Measurements from ENCODE around the gene TXNDC8. TPM values are rescaled to one million over a fixed set of nuclear protein-coding genes. Genes with fewer than 3 reads are reported as not detected.

TXNDC8 gene
- polyA plus RNA-seq, 1 donor, result not detected

DNA sequence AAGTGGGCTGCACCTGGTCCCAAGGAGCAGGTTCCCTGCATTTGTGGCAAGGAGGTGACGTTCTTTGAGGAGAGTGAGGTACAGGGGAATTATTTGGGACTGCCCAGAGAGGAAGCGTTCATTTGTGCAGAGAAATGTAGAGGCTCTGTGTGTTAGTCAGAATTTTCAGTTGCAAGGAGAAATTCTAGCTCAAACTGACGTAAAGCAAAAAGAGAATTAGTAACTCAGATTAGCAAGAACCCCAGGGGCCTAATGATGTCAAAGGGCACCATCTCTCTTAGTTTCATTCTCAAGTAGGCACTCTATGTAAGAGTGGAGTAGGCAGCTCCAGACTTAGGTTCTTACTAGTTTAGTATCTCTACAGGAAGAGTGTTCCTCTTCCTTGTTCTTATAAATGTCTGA, 79.0 kb downstream of the TXNDC8 start:
- Histone ChIP-seq H3K4me1 (ENCODE audit: control insufficient read depth, insufficient read depth, low read length) (peaks cover 30% of the 10 kb centered on the region), H3K4me3 (ENCODE audit: low read length) (no peak overlapping the region), H3K36me3 (ENCODE audit: control insufficient read depth, insufficient read depth, low read length) (no peaks in the 10 kb centered on the region), H3K27ac (ENCODE audit: low read length) (peak overlapping the region; percentile 4), H3K9me3 (ENCODE audit: control insufficient read depth, low read depth, low read length) (no peaks in the 10 kb centered on the region), H3K27me3 (ENCODE audit: control insufficient read depth, insufficient read depth, low read length) (no peaks in the 10 kb centered on the region)
- DNase-seq, result peak in 1 of 2 donors; percentile 65
- WGBS (ENCODE audit: insufficient coverage, low lambda C conversion rate), result no CpG with 5 or more reads among the region's 3 CpGs

DNA sequence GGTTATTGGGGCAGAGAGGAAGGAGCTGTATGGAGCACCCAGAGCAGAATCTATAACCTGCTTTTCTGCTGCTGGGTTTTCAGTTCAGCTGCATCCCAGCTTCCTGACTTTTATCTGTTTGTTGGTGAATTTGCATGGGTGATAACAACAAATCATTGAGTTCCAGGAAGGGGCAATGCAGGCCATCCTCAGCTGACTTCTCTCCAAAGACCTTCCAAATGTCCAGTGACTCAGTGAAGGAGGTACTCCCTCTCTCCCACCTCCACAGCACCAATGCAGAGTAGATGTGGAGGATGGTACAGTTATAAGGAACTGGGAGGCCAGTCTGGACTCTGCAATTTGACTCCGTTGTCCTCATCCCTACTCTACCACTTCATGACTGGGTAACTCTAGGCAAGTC, 79.7 kb downstream of the TXNDC8 start:
- WGBS (ENCODE audit: insufficient coverage, low lambda C conversion rate), result no CpG with 5 or more reads among the region's 1 CpG
- no peak overlapping the region for H3K4me3 ChIP-seq (ENCODE audit: low read length)
- H3K9me3 ChIP-seq (ENCODE audit: control insufficient read depth, low read depth, low read length), result no peaks in the 10 kb centered on the region
- H3K36me3 ChIP-seq (ENCODE audit: control insufficient read depth, insufficient read depth, low read length), result no peaks in the 10 kb centered on the region
- H3K27me3 ChIP-seq (ENCODE audit: control insufficient read depth, insufficient read depth, low read length), result no peaks in the 10 kb centered on the region
- H3K4me1 ChIP-seq (ENCODE audit: control insufficient read depth, insufficient read depth, low read length), result peaks cover 30% of the 10 kb centered on the region
- H3K27ac ChIP-seq (ENCODE audit: low read length), result peak overlapping the region; percentile 89
- no peak for DNase-seq

DNA sequence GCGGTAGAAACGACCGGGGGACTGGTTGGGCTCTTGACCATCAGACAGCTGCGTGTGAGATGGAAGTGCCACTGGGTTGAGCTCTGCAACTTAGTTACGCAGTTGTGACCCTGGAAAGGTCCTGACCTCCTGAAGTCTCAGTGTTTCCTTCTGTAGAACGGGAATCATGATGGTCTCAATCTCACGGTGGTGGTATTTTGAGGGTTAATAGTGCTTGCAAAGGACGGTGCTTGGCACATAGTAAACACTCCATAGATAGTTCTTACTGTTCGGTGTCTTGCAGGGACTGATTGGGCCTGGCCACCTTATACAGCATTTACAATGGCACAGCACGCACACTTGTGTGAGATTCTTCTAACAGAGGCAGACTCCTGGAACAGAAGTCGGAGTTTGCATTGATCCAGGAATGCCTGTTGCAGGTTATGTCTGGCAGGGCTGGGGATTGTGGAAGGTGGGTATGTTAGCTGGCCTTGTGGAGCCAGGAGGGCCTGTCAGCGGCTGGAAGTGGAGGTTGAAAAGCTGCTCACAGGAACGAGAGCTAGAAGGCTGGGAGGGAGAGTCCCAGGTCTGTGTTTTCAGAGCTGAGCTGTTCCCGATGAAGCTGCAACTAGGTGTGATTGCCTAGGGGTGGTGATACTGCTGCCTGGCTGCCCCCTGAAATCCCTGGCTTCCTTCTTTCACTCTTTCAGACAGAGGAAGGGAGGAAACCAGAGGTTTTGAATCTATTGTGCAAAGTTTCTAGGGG, 80.4 kb downstream of the TXNDC8 start:
- Histone ChIP-seq H3K27me3 (ENCODE audit: control insufficient read depth, insufficient read depth, low read length) (no peaks in the 10 kb centered on the region), H3K4me1 (ENCODE audit: control insufficient read depth, insufficient read depth, low read length) (peaks cover 35% of the 10 kb centered on the region), H3K36me3 (ENCODE audit: control insufficient read depth, insufficient read depth, low read length) (no peaks in the 10 kb centered on the region), H3K4me3 (ENCODE audit: low read length) (peak overlapping the region; percentile 76), H3K9me3 (ENCODE audit: control insufficient read depth, low read depth, low read length) (no peaks in the 10 kb centered on the region), H3K27ac (ENCODE audit: low read length) (peak overlapping the region; percentile 89)
- no peak for DNase-seq
- no CpG with 5 or more reads among the region's 14 CpGs for WGBS (ENCODE audit: insufficient coverage, low lambda C conversion rate)

DNA sequence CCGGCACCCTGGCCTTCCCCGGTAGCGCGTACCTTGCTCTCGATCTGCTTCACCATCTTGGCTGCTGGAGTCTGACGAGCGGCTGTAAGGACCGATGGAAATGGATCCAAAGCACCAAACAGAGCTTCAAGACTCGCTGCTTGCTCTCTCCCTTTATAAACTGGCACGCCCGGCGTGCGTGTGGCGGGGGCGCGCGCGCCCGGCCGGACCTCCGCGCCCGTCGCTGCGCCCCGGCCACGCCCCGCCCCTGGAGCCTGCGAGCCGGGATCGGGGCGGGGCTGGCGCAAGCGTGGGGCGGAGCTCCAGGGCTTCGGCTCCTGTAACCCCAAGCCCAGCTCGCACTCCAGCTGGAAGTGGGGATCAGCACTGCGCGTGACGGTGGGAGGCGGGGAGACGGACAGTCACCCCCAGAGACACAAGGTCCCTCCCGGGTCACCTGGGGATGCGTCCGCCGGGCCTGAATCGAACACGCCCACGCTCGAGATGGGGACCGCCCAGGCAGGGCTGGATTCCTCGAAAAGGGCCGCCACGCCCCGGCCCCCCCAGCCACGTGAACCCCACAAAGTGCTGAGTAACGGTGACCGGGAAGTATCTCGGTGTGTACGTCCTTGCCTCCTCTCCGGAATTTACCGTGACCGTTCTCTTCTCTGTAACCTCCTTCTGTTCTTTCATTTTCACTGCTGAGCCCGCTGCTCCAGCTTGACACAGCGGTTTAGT, 81.1 kb downstream of the TXNDC8 start, which contains the start of gene TXN:
TSS of gene TXN (minus strand) at position 128 of the 717 bp plus-strand sequence. CDS start at position 56, 72 bp downstream.
- WGBS (ENCODE audit: insufficient coverage, low lambda C conversion rate), result no CpG with 5 or more reads among the region's 65 CpGs
- H3K4me1 ChIP-seq (ENCODE audit: control insufficient read depth, insufficient read depth, low read length), result peaks cover 35% of the 10 kb centered on the region
- peak; percentile 90 to 97 for DNase-seq
- H3K36me3 ChIP-seq (ENCODE audit: control insufficient read depth, insufficient read depth, low read length), result no peaks in the 10 kb centered on the region
- H3K27me3 ChIP-seq (ENCODE audit: control insufficient read depth, insufficient read depth, low read length), result no peaks in the 10 kb centered on the region
- no peaks in the 10 kb centered on the region for H3K9me3 ChIP-seq (ENCODE audit: control insufficient read depth, low read depth, low read length)
- H3K4me3 ChIP-seq (ENCODE audit: low read length), result peak within 1 kb of the TSS; percentile 76
- H3K27ac ChIP-seq (ENCODE audit: low read length), result peak within 1 kb of the TSS; percentile 89

DNA sequence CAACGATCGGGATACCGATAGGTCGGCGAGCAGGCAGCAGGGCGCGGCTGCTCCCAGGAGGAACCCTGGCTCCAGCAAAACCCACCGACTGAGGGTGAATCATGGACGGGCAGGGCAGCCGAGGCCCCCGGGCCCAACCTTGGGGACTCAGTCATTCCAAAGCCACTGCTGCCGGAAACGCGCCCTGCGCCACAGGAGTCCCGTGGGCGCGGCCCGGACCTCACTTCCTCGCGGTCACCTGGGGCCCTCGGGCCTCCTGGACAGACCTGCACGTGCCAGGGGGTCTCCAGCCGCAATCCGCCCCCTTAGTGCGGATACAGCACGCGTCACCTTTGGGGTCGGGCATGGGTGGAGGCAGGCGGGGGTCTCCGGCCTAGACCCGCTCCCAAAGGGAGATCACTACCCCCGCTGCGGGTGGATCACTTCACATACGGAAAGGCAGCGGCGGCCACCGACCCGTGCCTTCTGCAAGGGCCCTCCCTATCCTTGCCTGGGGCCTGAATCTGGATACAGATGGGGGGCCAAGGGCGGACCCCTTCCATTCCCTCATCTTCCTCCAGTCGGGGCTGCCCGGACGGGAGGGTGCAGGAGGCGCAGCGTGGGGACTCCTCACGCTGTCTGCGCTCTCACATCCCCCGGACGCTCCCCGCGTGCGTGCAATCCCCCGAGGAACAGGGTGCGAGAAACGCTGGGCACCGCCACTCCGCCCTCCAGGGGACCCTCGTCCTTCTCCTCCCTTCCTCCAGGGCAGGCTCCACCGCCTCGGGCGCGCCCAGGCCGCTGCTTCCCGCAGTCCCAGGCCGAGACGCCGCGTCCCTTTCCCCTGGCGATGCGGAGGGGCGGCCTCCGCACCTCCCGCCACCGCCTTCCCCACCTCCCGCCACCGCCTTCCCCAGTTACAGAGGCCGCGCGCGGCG, 81.9 kb downstream of the TXNDC8 start:
- DNase-seq, result peak; percentile 50 to 84
- Histone ChIP-seq H3K27ac (ENCODE audit: low read length) (peak overlapping the region; percentile 71), H3K4me1 (ENCODE audit: control insufficient read depth, insufficient read depth, low read length) (peaks cover 35% of the 10 kb centered on the region), H3K36me3 (ENCODE audit: control insufficient read depth, insufficient read depth, low read length) (no peaks in the 10 kb centered on the region), H3K4me3 (ENCODE audit: low read length) (peak overlapping the region; percentile 76), H3K27me3 (ENCODE audit: control insufficient read depth, insufficient read depth, low read length) (no peaks in the 10 kb centered on the region), H3K9me3 (ENCODE audit: control insufficient read depth, low read depth, low read length) (no peaks in the 10 kb centered on the region)
- no CpG with 5 or more reads among the region's 81 CpGs for WGBS (ENCODE audit: insufficient coverage, low lambda C conversion rate)

DNA sequence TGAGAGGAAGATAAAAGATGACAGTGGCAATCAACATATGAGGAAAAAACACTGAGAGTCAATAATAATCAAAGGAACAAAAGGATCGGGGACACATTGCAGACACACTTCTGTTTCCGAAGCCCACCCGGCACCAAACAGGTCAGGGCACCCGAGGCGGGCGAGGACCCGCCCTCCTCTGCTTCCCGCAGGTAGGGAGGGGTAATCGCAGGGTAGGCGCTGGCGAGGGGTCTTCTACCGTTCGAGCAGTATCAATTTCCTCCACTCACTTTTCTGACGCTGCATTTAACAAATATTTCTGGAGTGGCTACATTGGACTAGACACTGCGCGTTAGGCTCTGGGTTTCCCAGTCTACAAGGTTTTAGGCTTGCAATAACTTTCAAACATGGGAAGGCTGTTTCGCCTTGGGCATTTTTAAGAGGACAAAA, 82.6 kb downstream of the TXNDC8 start:
- H3K27ac ChIP-seq (ENCODE audit: low read length), result peak overlapping the region; percentile 71
- WGBS (ENCODE audit: insufficient coverage, low lambda C conversion rate), result no CpG with 5 or more reads among the region's 17 CpGs
- no peak for DNase-seq
- H3K4me3 ChIP-seq (ENCODE audit: low read length), result peak overlapping the region; percentile 76
- no peaks in the 10 kb centered on the region for H3K9me3 ChIP-seq (ENCODE audit: control insufficient read depth, low read depth, low read length)
- peaks cover 35% of the 10 kb centered on the region for H3K4me1 ChIP-seq (ENCODE audit: control insufficient read depth, insufficient read depth, low read length)
- no peaks in the 10 kb centered on the region for H3K27me3 ChIP-seq (ENCODE audit: control insufficient read depth, insufficient read depth, low read length)
- peaks cover 4% of the 10 kb centered on the region for H3K36me3 ChIP-seq (ENCODE audit: control insufficient read depth, insufficient read depth, low read length)

DNA sequence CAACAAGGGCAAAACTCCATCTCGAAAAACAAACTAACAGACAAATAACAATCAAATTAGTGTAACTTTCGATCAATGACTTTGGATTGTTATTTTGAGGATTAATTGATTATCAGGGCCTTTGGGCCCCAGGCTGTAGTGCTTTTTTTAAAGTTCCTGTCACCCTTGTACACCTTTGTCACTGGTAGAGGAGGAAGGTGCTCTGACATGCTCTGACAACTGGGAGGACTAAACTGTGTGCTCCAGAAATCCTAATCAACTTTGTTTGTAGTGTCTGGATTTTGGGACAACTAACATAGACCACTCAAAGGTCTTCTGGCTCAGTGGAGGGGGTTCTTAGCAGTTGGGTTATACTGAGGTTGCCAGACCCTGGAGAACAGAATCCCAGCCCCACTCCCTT, 83.2 kb downstream of the TXNDC8 start:
- DNase-seq, result peak in 1 of 2 donors; percentile 49
- H3K27ac ChIP-seq (ENCODE audit: low read length), result peak overlapping the region; percentile 71
- peak overlapping the region; percentile 76 for H3K4me3 ChIP-seq (ENCODE audit: low read length)
- H3K9me3 ChIP-seq (ENCODE audit: control insufficient read depth, low read depth, low read length), result no peaks in the 10 kb centered on the region
- H3K27me3 ChIP-seq (ENCODE audit: control insufficient read depth, insufficient read depth, low read length), result no peaks in the 10 kb centered on the region
- no CpG with 5 or more reads among the region's 2 CpGs for WGBS (ENCODE audit: insufficient coverage, low lambda C conversion rate)
- H3K4me1 ChIP-seq (ENCODE audit: control insufficient read depth, insufficient read depth, low read length), result peaks cover 39% of the 10 kb centered on the region
- peaks cover 9% of the 10 kb centered on the region for H3K36me3 ChIP-seq (ENCODE audit: control insufficient read depth, insufficient read depth, low read length)

Other genes starting within 250 kb of the TXNDC8 start
- gene C9orf152, start 129.7 kb downstream of the TXNDC8 start, polyA plus RNA-seq, result 7.6 TPM
- gene TXN, start 81.4 kb downstream of the TXNDC8 start, polyA plus RNA-seq, result 299 TPM
- 8.7 TPM for gene SVEP1, start 241.9 kb upstream of the TXNDC8 start, polyA plus RNA-seq

All from large intestine (tissue), 3 donors.